NCI-H128 (cell line): ENCODE results near the gene CPN1.

Experiments
- DNase-seq: peaks from one replicate; lab custom pipeline; 2025; ENCODE audit not compliant: unreplicated experiment; lab: John Stamatoyannopoulos, UW

Gene CPN1

DNA sequence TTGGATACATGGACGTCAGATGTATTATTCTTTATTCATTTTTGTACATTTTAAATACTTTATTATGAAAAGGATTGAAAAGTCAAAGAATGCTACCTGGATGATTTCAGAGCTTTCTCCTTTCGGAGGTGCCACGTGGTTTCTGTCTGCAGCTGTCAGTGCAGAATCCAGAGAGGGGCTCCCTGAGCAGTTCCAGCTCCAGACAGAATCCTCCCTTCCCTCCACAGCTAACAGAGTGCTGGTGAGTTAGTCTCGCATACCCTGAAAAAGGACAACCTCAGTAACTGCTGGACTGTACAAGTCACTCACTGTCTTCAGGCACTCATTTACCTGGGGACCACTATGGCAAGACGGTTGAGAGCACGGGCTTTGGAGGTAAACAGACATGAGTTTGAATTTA, 82.8 kb downstream of the CPN1 start:
- no peak for DNase-seq

- no peak for DNase-seq
These were observed 84.7 kb downstream of the CPN1 start for GRCh38 chr10:99996671-99997648.

DNA sequence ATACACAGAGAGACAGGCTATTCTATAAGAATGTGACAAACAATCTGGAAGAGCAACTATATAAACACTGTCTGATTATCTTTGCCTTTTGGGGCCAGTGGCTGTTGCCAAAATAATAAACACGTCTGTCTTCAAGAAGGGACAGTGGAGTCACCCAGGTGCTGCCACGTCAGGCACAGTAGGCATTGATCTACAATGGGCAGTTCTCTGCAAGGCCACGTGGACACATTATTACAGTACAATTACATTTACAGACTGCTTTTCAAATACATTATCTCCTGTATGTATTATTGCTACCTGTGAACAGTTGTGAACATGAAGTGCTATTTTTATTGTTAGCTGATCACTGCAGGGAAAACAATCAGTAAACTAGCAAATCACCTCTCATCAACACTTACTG, 86.0 kb downstream of the CPN1 start:
- no peak for DNase-seq

- no peak for DNase-seq
These were observed 86.4 kb downstream of the CPN1 start for GRCh38 chr10:99995269-99995668.

DNA sequence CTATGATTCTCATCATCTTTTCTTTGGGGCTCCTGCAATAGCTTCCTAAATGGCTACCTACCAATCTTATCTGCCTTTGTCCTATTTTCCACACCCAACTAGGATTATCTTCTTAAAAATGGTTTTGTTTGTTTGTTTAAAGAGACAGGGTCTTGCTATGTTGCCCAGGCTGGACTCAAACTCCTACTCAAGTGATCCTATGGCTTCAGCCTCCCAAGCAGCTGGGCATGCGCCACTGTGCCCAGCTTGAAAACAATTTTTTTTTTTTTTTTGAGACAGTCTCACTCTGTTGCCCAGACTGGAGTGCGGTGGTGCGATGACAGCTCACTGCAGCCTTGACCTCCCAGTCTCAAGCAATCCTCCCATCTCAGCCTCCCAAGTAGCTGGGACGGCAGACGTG, 86.9 kb downstream of the CPN1 start:
- no peak for DNase-seq

DNA sequence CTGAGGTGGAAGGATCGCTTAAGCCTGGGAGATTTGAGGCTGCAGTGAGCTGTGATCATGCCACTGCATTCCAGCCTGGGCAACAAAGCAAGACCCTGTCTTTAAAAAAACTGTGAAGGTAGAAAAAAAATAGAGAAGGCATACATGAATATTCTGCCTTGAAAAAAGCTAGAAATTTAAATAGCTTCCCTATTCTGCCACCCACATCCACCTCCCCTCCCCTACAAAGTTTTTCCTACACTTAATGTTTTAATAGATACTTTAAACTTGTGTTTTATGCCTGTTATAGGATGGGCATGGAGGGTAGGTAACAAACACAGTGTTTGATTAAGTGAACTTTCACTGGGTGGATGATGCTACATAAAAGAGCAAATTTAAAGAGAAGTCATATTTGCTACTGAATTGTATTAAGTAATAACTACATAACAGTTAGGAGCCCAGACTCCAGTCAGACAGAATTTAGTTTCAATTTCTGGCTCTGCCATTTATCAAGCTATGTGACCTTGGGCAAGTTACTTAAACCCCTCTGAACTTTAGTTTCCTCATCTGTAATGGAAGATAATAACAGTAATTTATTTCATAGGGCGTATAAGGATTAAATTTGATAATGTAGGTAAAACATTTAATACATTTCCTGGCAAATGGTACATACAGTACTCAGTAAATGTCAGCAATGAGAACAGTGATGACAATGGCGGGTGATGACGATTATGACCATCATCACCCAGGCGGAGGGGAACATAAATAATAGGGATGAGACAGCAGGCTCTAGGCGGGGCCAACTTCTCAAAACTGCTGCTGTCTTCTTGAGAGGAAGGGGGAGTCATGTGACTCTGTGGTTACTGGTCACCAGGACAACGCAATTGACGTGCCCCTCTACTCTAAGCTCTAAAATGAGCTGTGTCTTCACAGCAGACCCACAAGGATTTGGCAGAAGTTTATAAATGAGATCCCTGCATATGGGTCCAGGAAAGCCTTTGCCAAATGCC, 87.7 kb downstream of the CPN1 start:
- no peak for DNase-seq
